Measurements from ENCODE around the gene GRID1. TPM values are rescaled to one million over a fixed set of nuclear protein-coding genes. Genes with fewer than 3 reads are reported as not detected.

The GRID1 gene
- total and polyA plus RNA-seq, 10 donors: 0.06 to 0.42 (median 0.15) TPM; not detected in 4

DNA sequence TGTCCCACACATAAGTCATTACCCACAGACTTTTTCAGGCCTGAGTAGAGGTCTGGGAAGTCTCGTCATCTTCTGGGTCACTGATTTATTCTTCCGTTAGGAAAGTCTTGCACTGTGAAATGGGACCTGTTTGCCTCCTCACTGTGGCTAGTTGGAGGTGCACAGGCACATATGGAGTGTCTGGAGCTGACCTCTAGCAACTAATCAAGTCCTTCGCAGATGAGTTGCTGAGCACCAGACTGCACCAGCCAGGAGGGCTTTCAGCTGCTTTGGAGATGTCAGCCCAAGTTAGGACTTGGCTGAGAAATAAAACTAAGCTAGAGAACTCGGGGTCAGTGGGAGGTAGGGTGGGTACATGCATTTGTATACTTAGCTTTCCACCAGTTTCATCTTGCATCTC lies 578.0 kb downstream of the GRID1 start:
- Histone ChIP-seq H3K9me3 (no peaks in the 10 kb centered on the region), H3K4me1 (no peaks in the 10 kb centered on the region), H3K27me3 (replicated peaks in 1 of 7) (no peaks in the 10 kb centered on the region), H3K27ac (no peak overlapping the region), H3K36me3 (no peaks in the 10 kb centered on the region), H3K4me3 (no peak overlapping the region)
- no peak for DNase-seq
- TF ChIP-seq POLR2A (IDR thresholded peaks at IDR 0.05) (no peak), POLR2AphosphoS5 (IDR thresholded peaks at IDR 0.05) (no peak)
- TF ChIP-seq, protein P1, sequence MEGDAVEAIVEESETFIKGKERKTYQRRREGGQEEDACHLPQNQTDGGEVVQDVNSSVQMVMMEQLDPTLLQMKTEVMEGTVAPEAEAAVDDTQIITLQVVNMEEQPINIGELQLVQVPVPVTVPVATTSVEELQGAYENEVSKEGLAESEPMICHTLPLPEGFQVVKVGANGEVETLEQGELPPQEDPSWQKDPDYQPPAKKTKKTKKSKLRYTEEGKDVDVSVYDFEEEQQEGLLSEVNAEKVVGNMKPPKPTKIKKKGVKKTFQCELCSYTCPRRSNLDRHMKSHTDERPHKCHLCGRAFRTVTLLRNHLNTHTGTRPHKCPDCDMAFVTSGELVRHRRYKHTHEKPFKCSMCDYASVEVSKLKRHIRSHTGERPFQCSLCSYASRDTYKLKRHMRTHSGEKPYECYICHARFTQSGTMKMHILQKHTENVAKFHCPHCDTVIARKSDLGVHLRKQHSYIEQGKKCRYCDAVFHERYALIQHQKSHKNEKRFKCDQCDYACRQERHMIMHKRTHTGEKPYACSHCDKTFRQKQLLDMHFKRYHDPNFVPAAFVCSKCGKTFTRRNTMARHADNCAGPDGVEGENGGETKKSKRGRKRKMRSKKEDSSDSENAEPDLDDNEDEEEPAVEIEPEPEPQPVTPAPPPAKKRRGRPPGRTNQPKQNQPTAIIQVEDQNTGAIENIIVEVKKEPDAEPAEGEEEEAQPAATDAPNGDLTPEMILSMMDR (IDR thresholded peaks at IDR 0.05 in 8 of 11, conservative IDR thresholded peaks at IDR 0.05 in 3 of 11): no peak
- WGBS, 5 donors: 76 to 95% (median 85%) methylated on average over 4 of the region's 4 CpGs
- intact Hi-C loops (cut with DNase I; ENCODE audit: low total_unique reads): loop anchor here (10.0 kb wide), 1 partner anchor 586 kb away; no protein-coding TSS in a partner anchor

DNA sequence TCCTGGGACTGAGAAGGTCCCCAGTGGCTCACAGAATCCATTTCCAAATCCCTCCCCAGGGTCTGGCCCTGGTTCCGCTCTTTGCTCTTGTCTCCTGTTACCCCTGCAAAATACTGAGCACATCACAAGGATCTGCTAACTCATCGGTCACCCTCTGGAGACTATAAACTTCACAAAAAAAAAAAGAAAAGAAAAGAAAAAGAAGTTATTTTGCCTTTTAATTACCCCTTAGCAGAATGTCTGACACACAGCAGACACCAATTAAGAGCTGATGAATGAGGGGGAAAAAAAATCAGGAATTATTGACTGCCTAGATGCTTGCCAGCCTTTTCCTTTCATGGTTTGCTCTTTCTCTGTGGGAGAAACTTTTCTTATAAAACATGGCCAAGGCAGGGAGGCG lies 578.7 kb downstream of the GRID1 start:
- Histone ChIP-seq H3K27me3 (replicated peaks in 1 of 7) (no peaks in the 10 kb centered on the region), H3K36me3 (no peaks in the 10 kb centered on the region)
- WGBS, 5 donors: 91 to 96% (median 93%) methylated on average over 3 of the region's 3 CpGs

DNA sequence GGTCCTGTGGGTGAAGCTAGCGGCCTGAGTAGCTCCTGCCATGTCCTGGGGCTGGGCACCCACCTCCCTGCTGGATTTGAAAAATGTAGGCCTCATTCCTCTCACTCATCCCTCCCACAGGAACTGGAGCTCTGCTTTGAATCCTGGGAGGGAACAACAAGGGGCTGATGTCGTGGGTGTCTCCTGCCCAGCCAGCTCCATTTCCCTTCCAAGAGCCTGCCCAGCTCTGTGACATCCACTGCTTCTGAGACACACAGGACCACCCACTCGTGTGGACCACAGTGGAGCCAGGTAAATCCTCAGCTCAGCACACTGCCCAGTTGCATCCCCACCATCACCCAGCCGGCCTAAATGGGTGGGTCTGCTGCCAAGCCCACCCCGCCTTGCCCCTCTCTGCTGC lies 579.2 kb downstream of the GRID1 start:
- Histone ChIP-seq H3K9me3 (no peaks in the 10 kb centered on the region), H3K4me1 (no peaks in the 10 kb centered on the region)
- WGBS, 5 donors: 67 to 85% (median 77%) methylated on average over 5 of the region's 5 CpGs

More for the DNA sequence above, 578.7 kb downstream of the GRID1 start:
- TF ChIP-seq, protein P1 (IDR thresholded peaks at IDR 0.05 in 8 of 11, conservative IDR thresholded peaks at IDR 0.05 in 3 of 11): no peak
- TF ChIP-seq POLR2A (IDR thresholded peaks at IDR 0.05) (no peak), POLR2AphosphoS5 (IDR thresholded peaks at IDR 0.05) (no peak)
- Histone ChIP-seq H3K4me1 (no peaks in the 10 kb centered on the region), H3K4me3 (no peak overlapping the region), H3K9me3 (no peaks in the 10 kb centered on the region), H3K27ac (no peak overlapping the region)
- intact Hi-C loops (cut with DNase I; ENCODE audit: low total_unique reads): loop anchor here (10.0 kb wide), 1 partner anchor 587 kb away; no protein-coding TSS in a partner anchor
- DNase-seq: no peak

DNA sequence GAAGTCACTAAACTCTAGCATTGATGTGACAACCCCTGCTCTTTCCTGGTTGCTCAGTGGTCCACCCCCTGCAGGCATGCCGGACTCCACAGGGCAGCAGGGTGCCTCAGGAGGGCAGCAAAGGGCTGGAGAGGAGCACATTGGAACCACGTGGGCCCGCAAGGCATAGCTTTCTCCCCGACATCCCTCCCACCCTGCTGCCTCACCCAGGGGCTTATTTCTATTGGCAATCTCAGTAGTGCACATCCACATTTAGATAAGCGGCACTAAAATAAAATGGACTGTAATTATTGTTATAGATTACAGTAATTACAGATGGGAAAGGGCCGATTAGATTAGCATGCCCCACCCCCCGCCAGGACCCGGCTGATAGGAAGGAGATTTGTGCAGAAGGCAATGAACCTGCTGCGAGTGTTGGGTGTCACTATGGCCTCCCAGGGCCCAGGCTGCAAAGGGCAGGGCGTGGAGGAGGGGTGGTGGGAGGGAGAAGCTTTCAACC lies 580.1 kb downstream of the GRID1 start:
- intact Hi-C loops (cut with DNase I; ENCODE audit: low total_unique reads): loop anchor here (10.0 kb wide), 1 partner anchor 588 kb away; no protein-coding TSS in a partner anchor
- no peak for DNase-seq
- H3K27me3 ChIP-seq (replicated peaks in 1 of 7): no peaks in the 10 kb centered on the region
- H3K4me3 ChIP-seq: no peak overlapping the region
- 62 to 74% (median 64%) methylated on average over 10 of the region's 10 CpGs for WGBS, 5 donors
- no peak for TF ChIP-seq POLR2AphosphoS5 (IDR thresholded peaks at IDR 0.05)
- TF ChIP-seq, protein P1 (IDR thresholded peaks at IDR 0.05 in 8 of 11, conservative IDR thresholded peaks at IDR 0.05 in 3 of 11): peak in 5 of 11 experiments; percentile 8 to 29 (median 17)
- no peaks in the 10 kb centered on the region for H3K36me3 ChIP-seq
- H3K27ac ChIP-seq: no peak overlapping the region
- no peaks in the 10 kb centered on the region for H3K4me1 ChIP-seq
- H3K9me3 ChIP-seq: no peaks in the 10 kb centered on the region

More for the DNA sequence above, 579.2 kb downstream of the GRID1 start:
- DNase-seq: no peak
- no peak overlapping the region for H3K27ac ChIP-seq
- H3K4me3 ChIP-seq: no peak overlapping the region
- no peaks in the 10 kb centered on the region for H3K36me3 ChIP-seq
- intact Hi-C loops (cut with DNase I; ENCODE audit: low total_unique reads): loop anchor here (10.0 kb wide), 1 partner anchor 587 kb away; no protein-coding TSS in a partner anchor
- no peaks in the 10 kb centered on the region for H3K27me3 ChIP-seq (replicated peaks in 1 of 7)
- TF ChIP-seq POLR2AphosphoS5 (IDR thresholded peaks at IDR 0.05): no peak
- TF ChIP-seq, protein P1 (IDR thresholded peaks at IDR 0.05 in 8 of 11, conservative IDR thresholded peaks at IDR 0.05 in 3 of 11): no peak
- TF ChIP-seq POLR2A (IDR thresholded peaks at IDR 0.05): no peak
